GM23338 (cell line): ENCODE results near the gene PLD6.

ENCODE experiments used
- CTCF ChIP-seq, 2 experiments: fragments of 200-600 bp in 1 of 2; sonication (generic) in 1 of 2; conservative IDR thresholded peaks; 2 replicates each; pipeline versions ENCODE4 v1.5.1 to v1.6.1; 2016 to 2017; ENCODE audit warnings: antibody characterized with exemption in 2 of 2, low read depth in 2 of 2, mild to moderate bottlenecking in 2 of 2, moderate library complexity in 1 of 2
- ZNF114 ChIP-seq: fragments of 250-450 bp; sonication (Bioruptor Pico); IDR thresholded peaks from 2 replicates; pipeline ENCODE4 v1.5.0; 2020; ENCODE audit warnings: mild to moderate bottlenecking, moderate library complexity
- TF ChIP-seq, protein P1 (sequence below): IDR thresholded peaks from one replicate; pipeline ENCODE4 v1.6.1; 2018; ENCODE audit warnings: antibody characterized with exemption; ENCODE audit not compliant: unreplicated experiment

DNA sequence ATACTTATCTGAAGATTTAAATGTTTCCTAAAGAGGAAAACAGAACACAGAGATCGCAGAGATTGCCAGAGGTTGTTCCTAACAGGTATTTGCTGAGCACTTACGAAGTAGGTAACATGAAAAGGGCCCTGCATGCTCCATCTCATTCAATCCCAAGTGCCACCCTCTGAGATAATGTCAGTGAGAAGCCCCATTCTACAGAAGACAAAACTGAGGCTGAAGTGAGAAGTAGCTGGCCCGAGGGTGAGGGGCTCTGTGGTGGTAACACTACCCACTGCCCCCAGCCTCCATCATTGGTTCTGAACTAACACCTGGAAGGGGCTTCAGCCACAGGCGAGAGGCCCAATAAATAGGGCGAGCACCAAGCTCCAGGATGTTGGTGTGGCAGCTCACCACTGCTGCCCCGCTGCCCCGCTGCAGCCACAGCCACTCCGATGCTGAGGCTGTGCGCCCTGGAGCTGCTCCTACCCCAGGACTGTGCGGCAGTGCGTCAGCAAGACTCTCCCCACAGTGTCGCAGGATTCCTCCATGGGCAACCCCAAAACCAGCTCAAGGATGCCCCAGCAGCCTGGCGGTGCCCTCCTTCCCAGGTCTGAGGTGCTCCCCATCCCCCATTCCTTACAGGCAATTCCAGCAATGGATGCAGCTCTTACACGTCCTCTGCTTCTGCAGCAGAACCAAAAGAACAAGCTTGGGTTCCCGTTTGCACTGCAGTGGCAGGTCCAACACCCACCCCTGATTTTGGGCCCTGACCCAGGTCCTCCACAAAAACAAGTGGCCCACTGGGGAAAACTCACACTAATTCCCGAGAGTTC lies 20.5 kb upstream of the PLD6 start:
- TF ChIP-seq CTCF (conservative IDR thresholded peaks at IDR 0.05; ENCODE audit: low read depth in 2 of 2) (no peak), ZNF114 (CRISPR knock-in tag) (no peak)
- TF ChIP-seq, protein P1, sequence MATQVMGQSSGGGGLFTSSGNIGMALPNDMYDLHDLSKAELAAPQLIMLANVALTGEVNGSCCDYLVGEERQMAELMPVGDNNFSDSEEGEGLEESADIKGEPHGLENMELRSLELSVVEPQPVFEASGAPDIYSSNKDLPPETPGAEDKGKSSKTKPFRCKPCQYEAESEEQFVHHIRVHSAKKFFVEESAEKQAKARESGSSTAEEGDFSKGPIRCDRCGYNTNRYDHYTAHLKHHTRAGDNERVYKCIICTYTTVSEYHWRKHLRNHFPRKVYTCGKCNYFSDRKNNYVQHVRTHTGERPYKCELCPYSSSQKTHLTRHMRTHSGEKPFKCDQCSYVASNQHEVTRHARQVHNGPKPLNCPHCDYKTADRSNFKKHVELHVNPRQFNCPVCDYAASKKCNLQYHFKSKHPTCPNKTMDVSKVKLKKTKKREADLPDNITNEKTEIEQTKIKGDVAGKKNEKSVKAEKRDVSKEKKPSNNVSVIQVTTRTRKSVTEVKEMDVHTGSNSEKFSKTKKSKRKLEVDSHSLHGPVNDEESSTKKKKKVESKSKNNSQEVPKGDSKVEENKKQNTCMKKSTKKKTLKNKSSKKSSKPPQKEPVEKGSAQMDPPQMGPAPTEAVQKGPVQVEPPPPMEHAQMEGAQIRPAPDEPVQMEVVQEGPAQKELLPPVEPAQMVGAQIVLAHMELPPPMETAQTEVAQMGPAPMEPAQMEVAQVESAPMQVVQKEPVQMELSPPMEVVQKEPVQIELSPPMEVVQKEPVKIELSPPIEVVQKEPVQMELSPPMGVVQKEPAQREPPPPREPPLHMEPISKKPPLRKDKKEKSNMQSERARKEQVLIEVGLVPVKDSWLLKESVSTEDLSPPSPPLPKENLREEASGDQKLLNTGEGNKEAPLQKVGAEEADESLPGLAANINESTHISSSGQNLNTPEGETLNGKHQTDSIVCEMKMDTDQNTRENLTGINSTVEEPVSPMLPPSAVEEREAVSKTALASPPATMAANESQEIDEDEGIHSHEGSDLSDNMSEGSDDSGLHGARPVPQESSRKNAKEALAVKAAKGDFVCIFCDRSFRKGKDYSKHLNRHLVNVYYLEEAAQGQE: no peak
